Suprapubic skin (tissue), 4 donors: ENCODE data around the gene DRAM1. TPM values are rescaled to one million over a fixed set of nuclear protein-coding genes. Genes with fewer than 3 reads are reported as not detected.
"Not testable (repeated sequence)": the region's sequence is repeated elsewhere in the genome, so short reads cannot be mapped to it uniquely, and the experiment has no call there.

Experiments
- DNase-seq, 2 donors: peaks; one replicate each; pipeline ENCODE4 v3.0.0-alpha.2; 2019; ENCODE audit warnings: low spot score in 2 of 2
- H3K27ac ChIP-seq: fragments of 200-600 bp; sonication (generic); one replicate; pipeline ENCODE4 v1.5.1; 2019
- H3K27me3 ChIP-seq: fragments of 200-600 bp; sonication (generic); one replicate; pipeline ENCODE4 v1.5.1; 2019
- H3K36me3 ChIP-seq: fragments of 200-600 bp; sonication (generic); one replicate; pipeline ENCODE4 v1.5.1; 2019
- H3K4me1 ChIP-seq: fragments of 200-600 bp; sonication (generic); one replicate; pipeline ENCODE4 v1.5.1; 2019
- H3K4me3 ChIP-seq: fragments of 200-600 bp; sonication (generic); one replicate; pipeline ENCODE4 v1.5.1; 2019; ENCODE audit warnings: mild to moderate bottlenecking
- H3K9me3 ChIP-seq: fragments of 200-600 bp; sonication (generic); one replicate; pipeline ENCODE4 v1.5.1; 2019
- EP300 ChIP-seq: sonication (generic); formaldehyde crosslinking; IDR thresholded peaks from one replicate; pipeline ENCODE4 v1.6.1; 2017; ENCODE audit warnings: antibody characterized with exemption
- POLR2A ChIP-seq, 2 donors: fragments of 450-650 bp; IDR thresholded peaks; one replicate each; pipeline ENCODE4 v1.6.1; 2017; ENCODE audit warnings: antibody characterized with exemption in 2 of 2, mild to moderate bottlenecking in 2 of 2, moderate library complexity in 2 of 2
- POLR2AphosphoS5 ChIP-seq, 3 donors: sonication (generic); formaldehyde crosslinking; IDR thresholded peaks; one replicate each; pipeline ENCODE4 v1.6.1; 2017; ENCODE audit warnings: antibody characterized with exemption in 3 of 3
- WGBS: methylation state at CpG from one replicate; pipeline ENCODE4 v1.1.5; 2018; 5-methylcytosine and 5-hydroxymethylcytosine counted together
- total RNA-seq, 4 donors: library from RNA; depleted of rRNA; stranded (reverse); fragments of >200 nt; gene quantifications; one replicate each; pipeline ENCODE4 v1.1.0, GENCODE V29; 2016
- TF ChIP-seq, protein P1 (sequence below), 2 donors: fragments of 200-600 bp in 1 of 2; fragments of 450-650 bp in 1 of 2; sonication (generic) in 1 of 2; IDR thresholded peaks; one replicate each; pipeline ENCODE4 v1.5.1; 2016 to 2019; ENCODE audit warnings: antibody characterized with exemption in 2 of 2, mild to moderate bottlenecking in 1 of 2, moderate library complexity in 1 of 2

Gene DRAM1
- total RNA-seq, 4 donors from 2014 or later, result 4.8 to 7.4 (median 6.9) TPM

DNA sequence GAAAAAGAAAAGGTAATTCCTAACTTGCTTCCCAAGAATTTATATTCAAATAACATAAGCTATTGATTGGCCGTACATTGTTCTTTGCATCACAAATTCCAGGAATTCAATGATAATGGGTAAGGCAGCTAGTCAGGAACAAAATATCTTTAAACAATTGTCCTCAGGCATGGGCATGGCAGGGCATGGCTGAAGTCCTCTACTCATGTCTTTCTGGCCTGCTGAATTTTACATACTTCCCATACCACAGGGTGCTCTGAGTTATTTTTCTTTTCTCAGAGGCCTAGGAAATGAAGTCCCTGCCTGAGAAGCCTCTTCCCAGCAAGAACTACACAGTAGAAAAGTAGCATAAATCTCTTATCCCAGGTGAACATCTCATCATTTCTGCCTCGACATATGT lies 15.1 kb upstream of the DRAM1 start:
- no peak for DNase-seq
- Histone ChIP-seq H3K4me1 (peaks cover 9% of the 10 kb centered on the region), H3K36me3 (no peaks in the 10 kb centered on the region), H3K27ac (no peak overlapping the region), H3K9me3 (no peaks in the 10 kb centered on the region), H3K27me3 (no peaks in the 10 kb centered on the region), H3K4me3 (no peak overlapping the region)
- TF ChIP-seq POLR2AphosphoS5 (IDR thresholded peaks at IDR 0.05) (no peak), POLR2A (IDR thresholded peaks at IDR 0.05) (no peak), EP300 (no peak)
- TF ChIP-seq, protein P1, sequence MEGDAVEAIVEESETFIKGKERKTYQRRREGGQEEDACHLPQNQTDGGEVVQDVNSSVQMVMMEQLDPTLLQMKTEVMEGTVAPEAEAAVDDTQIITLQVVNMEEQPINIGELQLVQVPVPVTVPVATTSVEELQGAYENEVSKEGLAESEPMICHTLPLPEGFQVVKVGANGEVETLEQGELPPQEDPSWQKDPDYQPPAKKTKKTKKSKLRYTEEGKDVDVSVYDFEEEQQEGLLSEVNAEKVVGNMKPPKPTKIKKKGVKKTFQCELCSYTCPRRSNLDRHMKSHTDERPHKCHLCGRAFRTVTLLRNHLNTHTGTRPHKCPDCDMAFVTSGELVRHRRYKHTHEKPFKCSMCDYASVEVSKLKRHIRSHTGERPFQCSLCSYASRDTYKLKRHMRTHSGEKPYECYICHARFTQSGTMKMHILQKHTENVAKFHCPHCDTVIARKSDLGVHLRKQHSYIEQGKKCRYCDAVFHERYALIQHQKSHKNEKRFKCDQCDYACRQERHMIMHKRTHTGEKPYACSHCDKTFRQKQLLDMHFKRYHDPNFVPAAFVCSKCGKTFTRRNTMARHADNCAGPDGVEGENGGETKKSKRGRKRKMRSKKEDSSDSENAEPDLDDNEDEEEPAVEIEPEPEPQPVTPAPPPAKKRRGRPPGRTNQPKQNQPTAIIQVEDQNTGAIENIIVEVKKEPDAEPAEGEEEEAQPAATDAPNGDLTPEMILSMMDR (IDR thresholded peaks at IDR 0.05), result no peak
- 93% methylated on average over 2 of the region's 2 CpGs for WGBS

DNA sequence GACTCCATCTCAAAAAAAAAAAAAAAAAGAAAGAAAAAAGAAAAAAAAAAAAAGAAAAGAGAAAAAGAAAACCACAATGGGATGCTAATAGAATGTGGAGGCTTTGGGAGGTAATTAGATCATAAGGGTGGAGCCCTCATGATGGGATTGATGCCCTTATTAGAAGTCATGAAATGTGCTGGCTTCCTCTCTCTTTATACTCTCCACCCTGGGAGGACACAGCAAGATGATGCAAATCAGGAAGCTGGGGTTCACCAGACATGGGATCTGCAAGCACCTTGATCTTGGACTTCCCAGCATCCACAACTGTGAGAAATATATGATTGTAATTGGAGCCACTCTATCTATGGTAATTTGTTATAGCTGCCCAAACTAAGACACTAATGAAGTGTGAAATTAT lies 13.4 kb upstream of the DRAM1 start:
- Histone ChIP-seq H3K27me3 (no peaks in the 10 kb centered on the region), H3K4me3 (no peak overlapping the region)

DNA sequence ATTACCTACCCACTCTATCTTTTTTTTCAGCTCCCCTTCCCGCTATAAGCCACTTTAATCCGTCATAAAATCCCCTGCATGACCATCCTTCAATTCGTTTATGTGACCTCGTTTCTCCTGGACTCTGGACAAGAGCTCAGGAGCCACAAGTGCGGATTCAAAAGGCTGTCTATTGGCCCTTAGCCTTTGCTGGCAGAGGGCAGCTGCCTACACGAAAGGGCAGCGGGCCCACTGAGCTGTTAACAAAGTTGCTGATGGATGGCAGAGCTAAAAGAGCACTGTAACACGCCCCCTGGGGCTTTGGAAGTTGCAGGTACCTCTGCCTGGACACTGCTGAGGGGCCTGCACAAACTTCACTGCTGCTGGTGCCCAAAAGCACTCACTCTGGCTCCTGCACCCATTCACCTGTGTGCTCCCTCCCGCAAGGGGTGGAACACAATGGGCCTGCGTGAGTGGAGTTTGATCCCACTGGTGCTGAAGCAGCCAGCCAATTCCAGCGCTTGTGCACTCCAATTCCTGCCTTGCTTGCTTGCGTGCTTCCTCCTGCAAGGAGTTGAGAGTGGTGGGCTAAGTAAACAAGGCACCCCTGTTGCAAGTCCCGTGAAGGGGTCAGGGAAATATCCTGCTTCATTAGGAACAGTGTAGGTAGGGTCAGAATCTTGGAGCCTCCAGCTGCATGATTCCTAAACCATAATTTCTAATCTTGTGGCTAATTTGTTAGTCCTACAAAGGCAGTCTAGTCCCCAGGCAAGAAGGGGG lies 10.6 kb upstream of the DRAM1 start:
- no peak for DNase-seq
- WGBS, result 84% methylated on average over 13 of the region's 13 CpGs
- TF ChIP-seq, protein P1 (IDR thresholded peaks at IDR 0.05), result no peak
- TF ChIP-seq POLR2AphosphoS5 (IDR thresholded peaks at IDR 0.05) (no peak), EP300 (no peak), POLR2A (IDR thresholded peaks at IDR 0.05) (no peak)
- Histone ChIP-seq H3K36me3 (no peaks in the 10 kb centered on the region), H3K4me3 (no peak overlapping the region), H3K27ac (no peak overlapping the region), H3K9me3 (no peaks in the 10 kb centered on the region), H3K27me3 (no peaks in the 10 kb centered on the region), H3K4me1 (no peaks in the 10 kb centered on the region)

More for the DNA sequence above, 13.4 kb upstream of the DRAM1 start:
- TF ChIP-seq, protein P1 (IDR thresholded peaks at IDR 0.05), result no peak
- TF ChIP-seq POLR2A (IDR thresholded peaks at IDR 0.05) (no peak), EP300 (no peak), POLR2AphosphoS5 (IDR thresholded peaks at IDR 0.05) (no peak)
- Histone ChIP-seq H3K36me3 (no peaks in the 10 kb centered on the region), H3K27ac (no peak overlapping the region), H3K9me3 (no peaks in the 10 kb centered on the region), H3K4me1 (peaks cover 6% of the 10 kb centered on the region)
- DNase-seq, result no peak

DNA sequence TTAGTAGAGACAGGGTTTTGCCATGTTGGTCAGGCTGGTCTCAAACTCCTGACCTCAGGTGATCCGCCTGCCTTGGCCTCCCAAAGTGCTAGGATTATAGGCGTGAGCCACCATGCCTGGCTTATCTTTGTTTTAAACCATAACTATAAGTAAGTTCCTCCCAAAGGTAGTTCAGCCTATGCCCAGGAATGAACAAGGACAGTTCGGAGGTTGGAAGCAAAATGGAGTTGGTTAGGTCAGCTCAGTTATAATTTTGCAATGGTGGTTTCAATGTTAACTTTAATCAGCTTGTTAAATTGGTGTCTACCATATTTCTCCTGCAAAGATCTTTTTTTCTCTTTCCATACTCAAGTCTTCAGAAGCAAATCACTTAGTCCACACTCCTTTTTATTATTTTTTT lies 9.8 kb upstream of the DRAM1 start:
- H3K27ac ChIP-seq, H3K27me3 ChIP-seq, H3K36me3 ChIP-seq, DNase-seq, H3K4me1 ChIP-seq, H3K9me3 ChIP-seq, H3K4me3 ChIP-seq: not testable (repeated sequence)
- 96% methylated on average over 3 of the region's 3 CpGs for WGBS

GRCh38 chr12:101870925-101871324 lies 6.5 kb upstream of the DRAM1 start:
- Histone ChIP-seq H3K9me3 (no peaks in the 10 kb centered on the region), H3K27me3 (no peaks in the 10 kb centered on the region), H3K4me3 (no peak overlapping the region), H3K36me3 (no peaks in the 10 kb centered on the region), H3K27ac (no peak overlapping the region), H3K4me1 (no peaks in the 10 kb centered on the region)
- WGBS, result 65% methylated on average over 1 of the region's 1 CpG
- no peak for DNase-seq
- no peak for TF ChIP-seq EP300
- TF ChIP-seq, protein P1 (IDR thresholded peaks at IDR 0.05), result no peak

DNA sequence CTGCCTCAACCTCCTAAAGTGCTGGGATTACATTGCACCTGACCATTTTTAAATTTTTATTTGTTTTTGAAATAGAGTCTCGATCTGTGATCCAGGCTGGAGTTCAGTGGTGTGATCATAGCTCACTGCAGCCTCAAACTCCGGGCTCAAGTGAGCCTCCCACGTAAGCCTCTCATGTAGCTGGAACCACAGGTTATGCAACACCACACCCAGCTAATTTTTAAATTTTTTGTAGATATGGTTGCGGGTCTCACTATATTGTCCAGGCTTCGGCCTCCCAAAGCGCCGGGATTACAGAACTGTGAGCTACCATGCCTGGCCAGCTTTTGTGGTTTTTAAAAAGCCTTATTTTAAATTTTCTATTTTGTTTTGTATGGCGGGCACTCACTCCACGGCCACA lies 2.2 kb upstream of the DRAM1 start:
- Histone ChIP-seq H3K9me3 (no peaks in the 10 kb centered on the region), H3K27me3 (no peaks in the 10 kb centered on the region), H3K27ac (no peak overlapping the region), H3K4me3 (no peak overlapping the region), H3K36me3 (no peaks in the 10 kb centered on the region), H3K4me1 (peaks cover 11% of the 10 kb centered on the region)
- DNase-seq, result no peak
- 90% methylated on average over 9 of the region's 9 CpGs for WGBS
- no peak for TF ChIP-seq EP300
- TF ChIP-seq POLR2AphosphoS5 (IDR thresholded peaks at IDR 0.05), result no peak
